Sigmoid colon (tissue), 4 donors: Measurements from ENCODE around the gene SLC9A7.

Source experiments
- EP300 ChIP-seq, 4 donors: sonication (generic); formaldehyde crosslinking; IDR thresholded peaks; one replicate each; pipeline ENCODE4 v1.6.1; 2017; ENCODE audit warnings: antibody characterized with exemption in 4 of 4
- POLR2A ChIP-seq, 2 donors: fragments of 450-650 bp; IDR thresholded peaks; one replicate each; pipeline ENCODE4 v1.6.1; 2016; ENCODE audit warnings: antibody characterized with exemption in 2 of 2, mild to moderate bottlenecking in 2 of 2, moderate library complexity in 2 of 2
- POLR2AphosphoS5 ChIP-seq, 4 donors: sonication (generic); formaldehyde crosslinking; IDR thresholded peaks; one replicate each; pipeline ENCODE4 v1.6.1; 2017; ENCODE audit warnings: antibody characterized with exemption in 4 of 4
- TF ChIP-seq, protein P1 (sequence below), 4 experiments: fragments of 450-650 bp in 3 of 4; fragments of 200-600 bp in 1 of 4; IDR thresholded peaks; one replicate each; pipeline ENCODE4 v1.5.1; 2016 to 2019; ENCODE audit warnings: antibody characterized with exemption in 4 of 4, mild to moderate bottlenecking in 3 of 4, moderate library complexity in 2 of 4

DNA sequence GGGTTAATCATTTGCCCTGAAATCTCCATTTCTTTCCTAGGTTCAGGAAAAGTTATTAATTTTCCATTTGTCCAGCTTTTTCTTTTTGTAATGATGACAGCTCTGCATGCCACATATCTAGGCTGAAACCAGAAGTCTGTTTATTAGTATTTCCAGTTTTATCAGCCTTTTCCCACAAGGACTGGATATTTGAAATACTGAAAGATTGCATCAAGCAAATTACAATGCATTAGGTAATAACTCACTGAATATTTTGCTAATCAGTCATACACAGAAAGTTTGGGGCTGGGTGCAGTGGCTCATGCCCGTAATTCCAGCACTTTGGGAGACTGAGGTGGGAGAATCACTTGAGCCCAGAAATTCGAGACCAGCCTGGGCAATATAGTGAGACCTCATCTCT, 21.5 kb downstream of the SLC9A7 start:
- TF ChIP-seq POLR2AphosphoS5 (IDR thresholded peaks at IDR 0.05) (no peak), EP300 (IDR thresholded peaks at IDR 0.05) (no peak), POLR2A (IDR thresholded peaks at IDR 0.05) (no peak)
- TF ChIP-seq, protein P1, sequence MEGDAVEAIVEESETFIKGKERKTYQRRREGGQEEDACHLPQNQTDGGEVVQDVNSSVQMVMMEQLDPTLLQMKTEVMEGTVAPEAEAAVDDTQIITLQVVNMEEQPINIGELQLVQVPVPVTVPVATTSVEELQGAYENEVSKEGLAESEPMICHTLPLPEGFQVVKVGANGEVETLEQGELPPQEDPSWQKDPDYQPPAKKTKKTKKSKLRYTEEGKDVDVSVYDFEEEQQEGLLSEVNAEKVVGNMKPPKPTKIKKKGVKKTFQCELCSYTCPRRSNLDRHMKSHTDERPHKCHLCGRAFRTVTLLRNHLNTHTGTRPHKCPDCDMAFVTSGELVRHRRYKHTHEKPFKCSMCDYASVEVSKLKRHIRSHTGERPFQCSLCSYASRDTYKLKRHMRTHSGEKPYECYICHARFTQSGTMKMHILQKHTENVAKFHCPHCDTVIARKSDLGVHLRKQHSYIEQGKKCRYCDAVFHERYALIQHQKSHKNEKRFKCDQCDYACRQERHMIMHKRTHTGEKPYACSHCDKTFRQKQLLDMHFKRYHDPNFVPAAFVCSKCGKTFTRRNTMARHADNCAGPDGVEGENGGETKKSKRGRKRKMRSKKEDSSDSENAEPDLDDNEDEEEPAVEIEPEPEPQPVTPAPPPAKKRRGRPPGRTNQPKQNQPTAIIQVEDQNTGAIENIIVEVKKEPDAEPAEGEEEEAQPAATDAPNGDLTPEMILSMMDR (IDR thresholded peaks at IDR 0.05): no peak
